Endothelial cell of umbilical vein (primary cell): Measurements from ENCODE around the gene ARNT2. TPM values are rescaled to one million over a fixed set of nuclear protein-coding genes. Genes with fewer than 3 reads are reported as not detected.

Experiments used
- BruUV-seq: library from RNA; stranded (reverse); fragments of 400-500 nt; replicated peaks from 2 replicates; lab custom pipeline; 2021; lab: Mats Ljungman, UMichigan
- CTCF ChIA-PET: fragments of 300-600, 350-600 bp; sonication (Branson Sonifier 250); formaldehyde crosslinking; loops from one replicate; lab custom pipeline; 2021; ENCODE audit warnings: antibody characterized with exemption, inconsistent platforms; lab: Charles Lee
- POLR2A ChIA-PET: fragments of 300-600, 350-600 bp; sonication (Branson Sonifier 250); formaldehyde crosslinking; loops from one replicate; lab custom pipeline; 2021; ENCODE audit warnings: antibody characterized with exemption, inconsistent platforms; lab: Charles Lee
- DNase-seq: peaks from one replicate; pipeline ENCODE4 v3.0.0-alpha.2; 2011; ENCODE audit warnings: low read depth, low spot score
- FAIRE-seq: peaks from 2 replicates; lab custom pipeline; 2011; peaks lifted over from hg19 to GRCh38; lab: Jason Lieb, UNC
- H2AFZ ChIP-seq: 2 replicates; pipeline ENCODE4 v1.6.0; 2012; ENCODE audit warnings: low read depth, low read length, control low read depth, inconsistent platforms
- H3K27ac ChIP-seq: 2 replicates; pipeline ENCODE4 v1.5.1; 2011; ENCODE audit warnings: low read depth, mild to moderate bottlenecking, control low read depth, low read length, moderate library complexity; ENCODE audit not compliant: insufficient read depth
- H3K27me3 ChIP-seq, 2 experiments: 2 replicates each; pipeline versions ENCODE4 v1.6.0 to v1.6.1; 2011; ENCODE audit warnings: low read length in 2 of 2, mixed read lengths in 1 of 2; ENCODE audit not compliant: control insufficient read depth in 2 of 2, insufficient read depth in 2 of 2
- H3K36me3 ChIP-seq, 2 experiments: 2 replicates in 1 of 2; 3 replicates in 1 of 2; pipeline ENCODE4 v1.5.1; 2011; ENCODE audit warnings: low read length in 2 of 2, mild to moderate bottlenecking in 1 of 2, moderate library complexity in 1 of 2; ENCODE audit not compliant: control insufficient read depth in 2 of 2, insufficient read depth in 2 of 2; ENCODE audit errors: extremely low read depth in 1 of 2
- H3K4me1 ChIP-seq: 3 replicates; pipeline ENCODE4 v1.5.1; 2011; ENCODE audit warnings: mild to moderate bottlenecking, low read length; ENCODE audit not compliant: control insufficient read depth, insufficient read depth; ENCODE audit errors: extremely low read depth
- H3K4me2 ChIP-seq: 2 replicates; pipeline ENCODE4 v1.6.1; 2011; ENCODE audit warnings: low read length, control low read depth, mixed read lengths; ENCODE audit not compliant: insufficient read depth
- H3K4me3 ChIP-seq, 3 experiments: fragments of 200-600 bp in 1 of 3; sonication (generic), shearing (Covaris generic) in 1 of 3; replicated peaks in 1 of 3; 2 replicates each; pipeline ENCODE4 v1.5.1; 2011 to 2016; ENCODE audit warnings: control low read depth in 3 of 3, low read length in 3 of 3, mild to moderate bottlenecking in 2 of 3, inconsistent platforms in 1 of 3, low read depth in 1 of 3, moderate library complexity in 1 of 3; ENCODE audit not compliant: insufficient read depth in 1 of 3
- H3K79me2 ChIP-seq: 2 replicates; pipeline ENCODE4 v1.6.0; 2012; ENCODE audit warnings: low read length, inconsistent platforms; ENCODE audit not compliant: control insufficient read depth, insufficient read depth
- H3K9ac ChIP-seq: replicated peaks from 2 replicates; pipeline ENCODE3; 2011; ENCODE audit warnings: low read length, control low read depth; ENCODE audit not compliant: insufficient read depth; ENCODE audit errors: extremely low read depth
- H3K9me1 ChIP-seq: replicated peaks from 3 replicates; pipeline ENCODE4 v1.6.0; 2011; ENCODE audit warnings: mild to moderate bottlenecking, low read length; ENCODE audit not compliant: control insufficient read depth, insufficient read depth; ENCODE audit errors: extremely low read depth
- H3K9me3 ChIP-seq: replicated peaks from 2 replicates; pipeline ENCODE4 v1.5.1; 2012; ENCODE audit warnings: low read length, inconsistent platforms; ENCODE audit not compliant: control insufficient read depth, insufficient read depth
- H4K20me1 ChIP-seq: replicated peaks from 2 replicates; pipeline ENCODE3; 2011; ENCODE audit warnings: mild to moderate bottlenecking, low read length; ENCODE audit not compliant: control insufficient read depth, insufficient read depth; ENCODE audit errors: extremely low read depth
- EZH2 ChIP-seq: IDR thresholded peaks from 2 replicates; pipeline ENCODE4 v1.6.1; 2012; ENCODE audit warnings: borderline replicate concordance, low read depth, mild to moderate bottlenecking, moderate library complexity, low read length, inconsistent platforms; ENCODE audit not compliant: severe bottlenecking
- FOS ChIP-seq: IDR thresholded peaks from 2 replicates; pipeline ENCODE4 v1.6.1; 2011; ENCODE audit warnings: mild to moderate bottlenecking, low read length, moderate library complexity, borderline replicate concordance; ENCODE audit not compliant: insufficient read depth
- GATA2 ChIP-seq: IDR thresholded peaks from 2 replicates; pipeline ENCODE4 v1.7.0; 2011; ENCODE audit warnings: low read depth, mild to moderate bottlenecking, moderate library complexity, mixed read lengths, low read length; ENCODE audit not compliant: insufficient read length, insufficient read depth
- JUN ChIP-seq: IDR thresholded peaks from 2 replicates; pipeline ENCODE4 v1.6.1; 2011; ENCODE audit warnings: borderline replicate concordance, low read depth; ENCODE audit not compliant: insufficient read length, insufficient read depth
- MAX ChIP-seq: IDR thresholded peaks from 2 replicates; pipeline ENCODE4 v1.6.1; 2011; ENCODE audit not compliant: insufficient read depth, insufficient read length
- MYC ChIP-seq: IDR thresholded peaks from one replicate; pipeline ENCODE4 v1.6.1; 2011; ENCODE audit warnings: mild to moderate bottlenecking, low read depth, low read length
- POLR2A ChIP-seq: IDR thresholded peaks from 2 replicates; pipeline ENCODE4 v1.6.1; 2012; ENCODE audit warnings: low read depth, mild to moderate bottlenecking, control low read depth, low read length
- POLR2AphosphoS5 ChIP-seq: IDR thresholded peaks from 2 replicates; pipeline ENCODE4 v1.6.1; 2012; ENCODE audit warnings: low read depth, mild to moderate bottlenecking, control low read depth, low read length, moderate library complexity; ENCODE audit not compliant: insufficient read depth
- dilution Hi-C: fragments of 300-500 bp; cut with MboI; formaldehyde crosslinking; loops from one replicate; pipeline ENCODE4 v1.15.0; 2019; ENCODE audit warnings: low sequenced_read_pairs; ENCODE audit not compliant: extremely low pct_ligation_motif_present
- intact Hi-C: fragments of 100-400 bp; cut with micrococcal nuclease; formaldehyde crosslinking; loops from one replicate; pipeline ENCODE4 v1.10.0; 2022
- polyA plus RNA-seq, 4 experiments: library from polyadenylated mRNA; depleted of rRNA in 3 of 4; stranded (reverse) in 3 of 4; unstranded in 1 of 4; fragments of >200 nt; gene quantifications; 2 replicates each; pipeline versions ENCODE4 v1.2.1 to v1.2.3, GENCODE V29; 2011 to 2012; ENCODE audit warnings: missing spikeins in 1 of 4
- total RNA-seq: library from RNA; stranded (reverse); gene quantifications from 2 replicates; pipeline ENCODE4 v1.2.3, GENCODE V29; 2021
- TF ChIP-seq, protein P1 (sequence below), 2 donors: IDR thresholded peaks; 1 replicate in 1 of 2; 2 replicates in 1 of 2; pipeline ENCODE4 v1.5.1; 2011; ENCODE audit warnings: low read length in 2 of 2, mild to moderate bottlenecking in 2 of 2, moderate library complexity in 2 of 2, control low read depth in 1 of 2, inconsistent platforms in 1 of 2, low read depth in 1 of 2; ENCODE audit not compliant: insufficient read depth in 1 of 2; ENCODE audit errors: extremely low read depth in 1 of 2

The ARNT2 gene
- total and polyA plus RNA-seq, 2 donors (not counting 3 experiments of a cell fraction or from before 2014, with no cell fraction given) = 0.03 to 0.20 TPM

DNA sequence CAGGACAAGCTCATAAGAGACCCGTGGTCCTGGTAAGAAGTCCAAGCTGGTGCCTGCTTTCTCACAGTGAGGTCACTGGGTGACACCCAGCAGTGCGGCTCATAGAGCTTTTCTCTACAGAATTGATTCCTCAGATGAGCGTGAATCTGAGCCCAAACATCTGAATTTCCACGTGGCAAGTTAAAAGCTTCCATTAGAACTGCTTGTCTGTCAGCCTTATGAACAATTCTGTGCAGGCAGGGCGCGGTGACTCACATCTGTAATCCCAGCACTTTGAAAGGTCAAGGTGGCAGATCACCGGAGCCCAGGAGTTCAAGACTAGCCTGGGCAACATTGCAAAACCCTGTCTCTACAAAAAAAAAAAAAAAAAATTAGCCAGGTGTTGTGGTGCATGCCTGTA lies 177.8 kb downstream of the ARNT2 start:
- Histone ChIP-seq H3K27me3 (no peaks in the 10 kb centered on the region), H3K9ac (no peak overlapping the region), H3K9me3 (no peaks in the 10 kb centered on the region), H3K9me1 (no peaks in the 10 kb centered on the region), H3K79me2 (no peaks in the 10 kb centered on the region), H4K20me1 (no peaks in the 10 kb centered on the region), H3K27ac (no peak overlapping the region), H3K4me3 (no peak overlapping the region), H3K4me1 (no peaks in the 10 kb centered on the region), H3K4me2 (no peak overlapping the region), H3K36me3 (no peaks in the 10 kb centered on the region), H2AFZ (no peak overlapping the region)
- FAIRE-seq (no peak), DNase-seq (no peak)
- CTCF ChIA-PET = interaction anchor here (0.8 to 7.2 kb wide), 3 partner anchors 11 to 194 kb away, joined by 3 to 49 read pairs (median 4); no protein-coding TSS in a partner anchor
- TF ChIP-seq MAX (no peak), MYC (no peak), FOS (no peak), EZH2 (no peak), POLR2AphosphoS5 (no peak), POLR2A (no peak), JUN (no peak), GATA2 (no peak)
- TF ChIP-seq, protein P1, sequence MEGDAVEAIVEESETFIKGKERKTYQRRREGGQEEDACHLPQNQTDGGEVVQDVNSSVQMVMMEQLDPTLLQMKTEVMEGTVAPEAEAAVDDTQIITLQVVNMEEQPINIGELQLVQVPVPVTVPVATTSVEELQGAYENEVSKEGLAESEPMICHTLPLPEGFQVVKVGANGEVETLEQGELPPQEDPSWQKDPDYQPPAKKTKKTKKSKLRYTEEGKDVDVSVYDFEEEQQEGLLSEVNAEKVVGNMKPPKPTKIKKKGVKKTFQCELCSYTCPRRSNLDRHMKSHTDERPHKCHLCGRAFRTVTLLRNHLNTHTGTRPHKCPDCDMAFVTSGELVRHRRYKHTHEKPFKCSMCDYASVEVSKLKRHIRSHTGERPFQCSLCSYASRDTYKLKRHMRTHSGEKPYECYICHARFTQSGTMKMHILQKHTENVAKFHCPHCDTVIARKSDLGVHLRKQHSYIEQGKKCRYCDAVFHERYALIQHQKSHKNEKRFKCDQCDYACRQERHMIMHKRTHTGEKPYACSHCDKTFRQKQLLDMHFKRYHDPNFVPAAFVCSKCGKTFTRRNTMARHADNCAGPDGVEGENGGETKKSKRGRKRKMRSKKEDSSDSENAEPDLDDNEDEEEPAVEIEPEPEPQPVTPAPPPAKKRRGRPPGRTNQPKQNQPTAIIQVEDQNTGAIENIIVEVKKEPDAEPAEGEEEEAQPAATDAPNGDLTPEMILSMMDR (IDR thresholded peaks at IDR 0.05; ENCODE audit: extremely low read depth in 1 of 2, insufficient read depth in 1 of 2, low read depth in 1 of 2, low read length in 2 of 2) = no peak
- POLR2A ChIA-PET = no interaction called here
- intact Hi-C loops = no loop called here
- dilution Hi-C loops = no loop called here
- no TSS peak for BruUV-seq
